Melanocyte of skin (primary cell): Measurements from ENCODE around the gene OR4P4. TPM values are rescaled to one million over a fixed set of nuclear protein-coding genes. Genes with fewer than 3 reads are reported as not detected.

ENCODE experiments used
- total RNA-seq, 2 donors: library from RNA; depleted of rRNA; stranded (reverse); fragments of >200 nt; gene quantifications; 2 replicates each; pipeline ENCODE4 v1.2.3, GENCODE V29; 2012

The OR4P4 gene
- not detected for total RNA-seq

DNA sequence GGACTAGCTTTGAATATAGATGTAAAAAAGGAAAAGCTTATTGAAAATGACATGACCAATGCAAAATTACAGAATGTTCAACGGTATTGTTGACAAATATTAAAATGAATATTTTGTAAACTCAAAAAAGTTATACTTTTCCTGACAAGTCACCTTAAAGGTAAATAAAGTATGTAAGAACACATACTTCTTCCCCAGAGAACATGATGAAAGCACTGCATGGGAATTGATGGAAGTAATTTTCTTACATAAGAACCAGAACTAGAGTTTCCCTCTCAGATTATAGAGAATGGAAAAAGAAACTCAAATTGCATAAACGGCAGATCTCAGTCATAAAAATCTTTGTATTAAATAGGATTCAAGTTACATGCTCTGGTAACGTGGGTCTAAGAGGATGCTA is at the start of gene OR4P4:
Gene OR4P4 (plus strand): TSS at position 301 of the 400 bp plus-strand sequence.

GRCh38 chr11:55607545-55607944 is 27.4 kb upstream of the OR4P4 start, which contains the start of gene OR4C11:
Gene OR4C11 (minus strand): TSS chr11:55607645. CDS start chr11:55604373, 3,272 bp downstream.

GRCh38 chr11:55648027-55648426 is 13.1 kb downstream of the OR4P4 start, which contains the start of gene OR4S2:
Gene OR4S2 (plus strand): TSS chr11:55648327. CDS start chr11:55650904, 2,577 bp downstream.

DNA sequence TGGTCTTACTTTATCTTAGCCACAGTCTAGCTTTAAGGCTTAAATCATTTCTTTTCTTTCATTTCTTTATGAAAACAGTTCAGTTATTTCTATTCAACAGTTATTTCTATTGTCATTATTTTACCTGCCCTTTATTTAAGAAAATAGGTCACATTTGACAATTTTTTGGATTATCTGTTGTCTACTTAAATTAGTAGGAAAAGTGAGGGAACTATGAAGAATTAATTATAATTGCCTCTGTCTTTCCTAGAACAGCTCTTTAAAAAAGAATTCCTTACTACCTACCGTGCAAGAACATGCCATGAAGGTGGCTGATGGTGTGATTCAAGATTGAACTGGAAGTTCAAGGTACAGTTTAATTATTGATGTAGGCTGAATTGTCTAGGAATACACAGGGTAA is 27.0 kb downstream of the OR4P4 start, which contains the start of gene OR4C6:
Gene OR4C6 (plus strand): TSS at position 301 of the 400 bp plus-strand sequence. CDS start 2,966 bp downstream, outside the sequence.

Other genes starting within 250 kb of the OR4P4 start
- gene OR4C15, start 80.6 kb upstream of the OR4P4 start, total RNA-seq: not detected
- not detected for gene OR4C16, start 63.0 kb upstream of the OR4P4 start, total RNA-seq
- not detected for gene OR4C11, start 27.5 kb upstream of the OR4P4 start, total RNA-seq
- not detected for gene OR4S2, start 13.2 kb downstream of the OR4P4 start, total RNA-seq
- not detected for gene OR4C6, start 27.1 kb downstream of the OR4P4 start, total RNA-seq
- not detected for gene OR5D13, start 138.3 kb downstream of the OR4P4 start, total RNA-seq
- gene OR5D14, start 160.4 kb downstream of the OR4P4 start, total RNA-seq: not detected
- not detected for gene OR5L1, start 176.3 kb downstream of the OR4P4 start, total RNA-seq
- gene OR5D18, start 184.5 kb downstream of the OR4P4 start, total RNA-seq: not detected
- gene OR5L2, start 192.1 kb downstream of the OR4P4 start, total RNA-seq: not detected
- gene OR5D16, start 203.6 kb downstream of the OR4P4 start, total RNA-seq: not detected
- 1 to 10 TPM; 1.3 to 2.8 TPM for gene TRIM51, start 248.2 kb downstream of the OR4P4 start, total RNA-seq